GM23338 (cell line): ENCODE data around the gene CLGN. TPM values are rescaled to one million over a fixed set of nuclear protein-coding genes. Genes with fewer than 3 reads are reported as not detected.

Experiments used
- ATAC-seq: fragments of 200-7000 bp; cut with Tn5 transposase; 3 replicates; pipeline ENCODE4 v1.9.1; 2020
- DNase-seq: peaks from one replicate; pipeline ENCODE4 v3.0.0-alpha.2; 2015; ENCODE audit warnings: low spot score
- H2AFZ ChIP-seq: fragments of 200-600 bp; sonication (generic); 2 replicates; pipeline ENCODE4 v1.8.0; 2016; ENCODE audit warnings: antibody characterized with exemption, mild to moderate bottlenecking, moderate library complexity
- H3F3A ChIP-seq: fragments of 200-600 bp; sonication (generic); replicated peaks from 2 replicates; pipeline ENCODE4 v1.8.0; 2017; ENCODE audit warnings: antibody characterized with exemption, mixed run types, low read depth
- H3K27ac ChIP-seq: fragments of 200-600 bp; sonication (generic); 2 replicates; pipeline ENCODE4 v1.6.1; 2016; ENCODE audit warnings: low read depth
- H3K27me3 ChIP-seq: fragments of 200-600 bp; sonication (generic); 2 replicates; pipeline ENCODE4 v1.8.0; 2016; ENCODE audit warnings: mild to moderate bottlenecking, mixed run types, moderate library complexity; ENCODE audit not compliant: insufficient read depth
- H3K36me3 ChIP-seq: fragments of 200-600 bp; sonication (generic); 2 replicates; pipeline ENCODE4 v1.8.0; 2016; ENCODE audit warnings: mild to moderate bottlenecking; ENCODE audit not compliant: insufficient read depth
- H3K4me1 ChIP-seq: fragments of 200-600 bp; sonication (generic); 2 replicates; pipeline ENCODE4 v1.8.0; 2016; ENCODE audit warnings: mild to moderate bottlenecking, moderate library complexity; ENCODE audit not compliant: insufficient read depth
- H3K4me2 ChIP-seq: fragments of 200-600 bp; sonication (generic); 2 replicates; pipeline ENCODE4 v1.7.1; 2017; ENCODE audit warnings: mixed run types
- H3K4me3 ChIP-seq: fragments of 200-600 bp; sonication (generic); 2 replicates; pipeline ENCODE4 v1.6.1; 2016; ENCODE audit warnings: mixed run types
- H3K79me2 ChIP-seq: fragments of 200-600 bp; sonication (generic); replicated peaks from 2 replicates; pipeline ENCODE4 v1.8.0; 2017; ENCODE audit warnings: mild to moderate bottlenecking; ENCODE audit not compliant: insufficient read depth
- H3K9me2 ChIP-seq: fragments of 200-600 bp; sonication (generic); 2 replicates; pipeline ENCODE4 v1.8.0; 2017; ENCODE audit not compliant: insufficient read depth
- H4K20me1 ChIP-seq: fragments of 200-600 bp; sonication (generic); replicated peaks from 2 replicates; pipeline ENCODE4 v1.8.0; 2017; ENCODE audit warnings: mild to moderate bottlenecking; ENCODE audit not compliant: insufficient read depth
- H3K27ac Mint-ChIP-seq: 2 replicates; pipeline ENCODE4 v1.8.0; 2020; ENCODE audit warnings: inconsistent platforms, mild to moderate bottlenecking, moderate library complexity, mixed read lengths
- H3K27me3 Mint-ChIP-seq: 3 replicates; pipeline ENCODE4 v1.8.0; 2022; ENCODE audit warnings: low read depth, mild to moderate bottlenecking, moderate library complexity, mixed read lengths, inconsistent platforms; ENCODE audit not compliant: insufficient read depth, poor library complexity
- H3K36me3 Mint-ChIP-seq: 3 replicates; pipeline ENCODE4 v1.8.0; 2021; ENCODE audit warnings: low read depth, mild to moderate bottlenecking, inconsistent platforms, moderate library complexity, mixed read lengths
- H3K4me1 Mint-ChIP-seq: 3 replicates; pipeline ENCODE4 v1.8.0; 2020; ENCODE audit warnings: mild to moderate bottlenecking, inconsistent platforms, mixed read lengths
- H3K4me3 Mint-ChIP-seq: 3 replicates; pipeline ENCODE4 v1.8.0; 2021; ENCODE audit warnings: moderate library complexity, mild to moderate bottlenecking, inconsistent platforms, mixed read lengths
- H3K9me3 Mint-ChIP-seq: 3 replicates; pipeline ENCODE4 v1.8.0; 2020; ENCODE audit warnings: moderate library complexity, mild to moderate bottlenecking, inconsistent platforms, mixed read lengths
- CREB1 ChIP-seq: fragments of 250-450 bp; sonication (Bioruptor Pico); IDR thresholded peaks from 2 replicates; pipeline ENCODE4 v1.5.0; 2020; ENCODE audit warnings: low read depth, mild to moderate bottlenecking, moderate library complexity
- JUNB ChIP-seq: IDR thresholded peaks from one replicate; pipeline ENCODE4 v1.6.1; 2016; ENCODE audit warnings: antibody characterized with exemption; ENCODE audit not compliant: unreplicated experiment
- STAT1 ChIP-seq: IDR thresholded peaks from one replicate; pipeline ENCODE4 v1.6.1; 2016; ENCODE audit warnings: antibody characterized with exemption; ENCODE audit not compliant: unreplicated experiment
- ZNF331 ChIP-seq: fragments of 250-450 bp; sonication (Bioruptor Pico); IDR thresholded peaks from 2 replicates; pipeline ENCODE4 v1.5.0; 2020; ENCODE audit warnings: low read depth, mild to moderate bottlenecking, moderate library complexity
- ZNF462 ChIP-seq: fragments of 250-450 bp; sonication (Bioruptor Pico); IDR thresholded peaks from 2 replicates; pipeline ENCODE4 v1.5.0; 2020; ENCODE audit warnings: mild to moderate bottlenecking, moderate library complexity
- polyA plus RNA-seq: library from polyadenylated mRNA; unstranded; fragments of >200 nt; fragmentation: Nextera tagmentation; extraction: Ambion mirVana; gene quantifications from 2 replicates; pipeline ENCODE4 v1.2.1, GENCODE V29; 2016
- total RNA-seq: library from RNA; depleted of rRNA; stranded (reverse); fragments of >200 nt; shearing (Covaris generic); gene quantifications from 2 replicates; pipeline ENCODE4 v1.2.3, GENCODE V29; 2014
- TF ChIP-seq, protein P1 (sequence below): IDR thresholded peaks from 2 replicates; pipeline ENCODE4 v1.6.1; 2016; ENCODE audit warnings: antibody characterized with exemption

Gene CLGN
- total and polyA plus RNA-seq, 2 experiments from 2014 or later: 4.0 to 5.2 TPM

- TF ChIP-seq, protein P1, sequence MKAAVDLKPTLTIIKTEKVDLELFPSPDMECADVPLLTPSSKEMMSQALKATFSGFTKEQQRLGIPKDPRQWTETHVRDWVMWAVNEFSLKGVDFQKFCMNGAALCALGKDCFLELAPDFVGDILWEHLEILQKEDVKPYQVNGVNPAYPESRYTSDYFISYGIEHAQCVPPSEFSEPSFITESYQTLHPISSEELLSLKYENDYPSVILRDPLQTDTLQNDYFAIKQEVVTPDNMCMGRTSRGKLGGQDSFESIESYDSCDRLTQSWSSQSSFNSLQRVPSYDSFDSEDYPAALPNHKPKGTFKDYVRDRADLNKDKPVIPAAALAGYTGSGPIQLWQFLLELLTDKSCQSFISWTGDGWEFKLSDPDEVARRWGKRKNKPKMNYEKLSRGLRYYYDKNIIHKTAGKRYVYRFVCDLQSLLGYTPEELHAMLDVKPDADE: no peak
- TF ChIP-seq JUNB (no peak), ZNF462 (CRISPR knock-in tag) (no peak)
These were observed 21.4 kb upstream of the CLGN start (continued) for GRCh38 chr4:140448830-140449229.

- H3K4me1 Mint-ChIP-seq: no peaks in the 10 kb centered on the region
These were observed 20.7 kb upstream of the CLGN start for GRCh38 chr4:140448162-140448561.

More at GRCh38 chr4:140448162-140448561, 20.7 kb upstream of the CLGN start:
- Mint-ChIP-seq H3K36me3 (no peaks in the 10 kb centered on the region), H3K27me3 (no peaks in the 10 kb centered on the region), H3K27ac (no peak overlapping the region), H3K9me3 (no peaks in the 10 kb centered on the region), H3K4me3 (no peak overlapping the region)
- Histone ChIP-seq H3K9me2 (no peaks in the 10 kb centered on the region), H3K27ac (no peak overlapping the region), H3K27me3 (no peaks in the 10 kb centered on the region), H3K4me1 (no peaks in the 10 kb centered on the region), H3K4me3 (no peak overlapping the region), H3K79me2 (no peaks in the 10 kb centered on the region), H3K4me2 (no peak overlapping the region), H2AFZ (peak overlapping the region; percentile 38; the same call in 1 of the 2 replicates), H3F3A (no peaks in the 10 kb centered on the region), H4K20me1 (no peaks in the 10 kb centered on the region), H3K36me3 (no peaks in the 10 kb centered on the region)
- TF ChIP-seq ZNF331 (no peak), ZNF462 (CRISPR knock-in tag) (no peak), JUNB (no peak), CREB1 (CRISPR knock-in tag) (no peak), STAT1 (no peak)
- DNase-seq: no peak
- no peak for ATAC-seq
